Activated T-helper 1 cell treated with anti-CD3 and anti-CD28 coated beads, Interleukin-12 subunit alpha, Interleukin-12 subunit beta, Interleukin-2, Interleukin-4 antibody, amounts not matched to agents 30 ng/mL and 10 ng/mL and 1 ng/mL, durations not matched to agents 14 hours and 24 hours and 36 hours (primary cell): ENCODE data around the gene IL17A. TPM values are rescaled to one million over a fixed set of nuclear protein-coding genes. Genes with fewer than 3 reads are reported as not detected.

Experiments
- DNase-seq: peaks from one replicate; pipeline ENCODE4 v3.0.0; 2021; ENCODE audit warnings: low spot score
- H3K27ac Mint-ChIP-seq: one replicate; pipeline ENCODE4 v1.8.0; 2021; ENCODE audit warnings: mild to moderate bottlenecking, mixed read lengths
- H3K27me3 Mint-ChIP-seq: one replicate; pipeline ENCODE4 v1.8.0; 2022; ENCODE audit warnings: mild to moderate bottlenecking, moderate library complexity, mixed read lengths; ENCODE audit not compliant: insufficient read depth
- H3K36me3 Mint-ChIP-seq: one replicate; pipeline ENCODE4 v1.8.0; 2021; ENCODE audit warnings: low read depth, mixed read lengths
- H3K4me1 Mint-ChIP-seq: one replicate; pipeline ENCODE4 v1.8.0; 2021; ENCODE audit warnings: low read depth, mixed read lengths
- H3K4me3 Mint-ChIP-seq: one replicate; pipeline ENCODE4 v1.8.0; 2021; ENCODE audit warnings: mild to moderate bottlenecking, moderate library complexity, mixed read lengths
- H3K9me3 Mint-ChIP-seq: one replicate; pipeline ENCODE4 v1.8.0; 2021; ENCODE audit warnings: mixed read lengths
- intact Hi-C: fragments of 100-400 bp; cut with micrococcal nuclease; formaldehyde crosslinking; loops from one replicate; pipeline ENCODE4 v1.15.1; 2024
- total RNA-seq: library from RNA; stranded (reverse); gene quantifications from 2 replicates; pipeline ENCODE4 v1.2.3, GENCODE V29; 2022

The IL17A gene
- total RNA-seq, 1 donor from 2014 or later = not detected

GRCh38 chr6:52233975-52234823 lies 48.0 kb downstream of the IL17A start:
- Mint-ChIP-seq H3K27ac (no peak overlapping the region), H3K4me3 (no peak overlapping the region), H3K9me3 (no peaks in the 10 kb centered on the region), H3K36me3 (peaks cover 5% of the 10 kb centered on the region), H3K4me1 (peaks cover 36% of the 10 kb centered on the region), H3K27me3 (peaks cover 73% of the 10 kb centered on the region)
- intact Hi-C loops = loop anchor here (1.0 to 5.0 kb wide), 2 partner anchors 71 to 748 kb away; no protein-coding TSS in a partner anchor
- DNase-seq = no peak

Other genes with a start within 250 kb of the IL17A start
- not detected in 2 replicates for gene PKHD1, start 98.8 kb upstream of the IL17A start, total RNA-seq
- gene IL17F, start 58.1 kb downstream of the IL17A start, total RNA-seq = 0.27 TPM in 1 of 2 replicates, not detected in the other
- gene MCM3, start 98.4 kb downstream of the IL17A start, total RNA-seq = 212 and 214 TPM in 2 replicates
- gene PAQR8, start 175.8 kb downstream of the IL17A start, total RNA-seq = 2.5 and 2.8 TPM in 2 replicates
- 0.70 and 1.3 TPM in 2 replicates for gene EFHC1, start 234.0 kb downstream of the IL17A start, total RNA-seq